GM21528 (cell line): ENCODE measurements around the gene WWOX.

Experiments used
- ATAC-seq: cut with Tn5 transposase; IDR thresholded peaks from one replicate; pipeline ENCODE4 v1.9.1; 2021; ENCODE audit warnings: mild to moderate bottlenecking, moderate library complexity; ENCODE audit not compliant: unreplicated experiment, low FRiP score

Gene WWOX

GRCh38 chr16:78931678-78932077 is 832.2 kb downstream of the WWOX start:
- no peak for ATAC-seq

- ATAC-seq: no peak
Observed at GRCh38 chr16:78932355-78932943, 833.0 kb downstream of the WWOX start.

- ATAC-seq: no peak
Observed at GRCh38 chr16:78936060-78936459, 836.6 kb downstream of the WWOX start.

DNA sequence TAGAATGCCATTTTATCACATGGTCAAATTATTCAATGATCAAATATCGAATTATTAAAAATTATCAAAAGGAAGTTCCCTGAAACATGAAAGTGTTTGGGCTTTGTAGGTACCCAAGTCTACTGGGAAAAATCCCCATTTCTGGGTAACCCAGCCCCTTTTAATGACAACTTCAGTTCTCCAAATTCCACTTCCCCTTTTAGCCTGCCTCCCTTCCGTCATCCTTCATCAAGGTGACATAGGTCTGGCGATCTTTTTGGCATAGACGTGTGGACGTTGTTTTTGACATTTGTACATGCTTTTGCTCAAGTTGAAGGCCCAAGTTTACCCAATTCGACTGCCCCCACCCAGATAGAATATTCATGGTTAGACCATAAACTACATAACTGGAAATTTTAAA is 840.1 kb downstream of the WWOX start:
- ATAC-seq: no peak

GRCh38 chr16:78942625-78943245 is 843.3 kb downstream of the WWOX start:
- ATAC-seq: no peak

DNA sequence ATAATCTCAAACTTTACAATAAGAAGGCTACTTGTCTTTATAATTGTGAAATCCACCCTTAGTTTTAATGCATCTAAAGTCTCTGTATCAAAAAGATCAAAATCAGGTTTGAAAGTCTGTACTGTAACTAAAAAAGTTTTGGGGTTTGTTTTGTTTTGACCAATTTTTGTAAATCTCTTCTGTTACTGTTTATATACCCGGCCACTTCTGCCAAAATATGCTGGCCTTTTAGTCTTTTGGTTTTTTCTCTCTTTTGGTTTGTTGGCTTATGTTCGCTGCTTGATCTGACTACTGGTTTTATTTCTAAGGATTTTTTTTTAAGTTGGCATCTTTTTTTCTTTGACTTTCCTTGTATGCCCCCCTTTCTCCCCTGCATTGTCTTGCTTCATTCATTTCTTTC is 845.9 kb downstream of the WWOX start:
- ATAC-seq: no peak

DNA sequence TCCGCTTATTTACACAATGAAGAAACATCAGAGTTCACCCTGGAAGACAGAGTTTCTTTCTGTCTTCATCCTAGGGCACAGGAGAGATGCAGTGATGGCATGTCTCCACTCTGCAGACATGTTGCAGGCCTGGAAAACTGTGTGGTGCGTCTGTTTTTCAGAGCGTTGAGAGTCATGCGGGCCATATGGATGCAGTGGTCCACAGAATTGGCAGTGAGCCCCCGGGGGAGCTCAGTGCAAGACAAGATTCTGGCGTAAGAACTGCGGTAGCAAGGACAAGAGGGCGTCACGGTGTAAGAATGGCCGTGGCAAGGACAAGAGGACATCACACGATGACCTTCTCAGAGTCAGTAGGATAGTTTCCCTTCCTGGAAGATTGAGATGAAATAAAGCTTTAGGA is 847.1 kb downstream of the WWOX start:
- ATAC-seq: no peak

- ATAC-seq: no peak
Observed at GRCh38 chr16:78950768-78951167, 851.3 kb downstream of the WWOX start.

DNA sequence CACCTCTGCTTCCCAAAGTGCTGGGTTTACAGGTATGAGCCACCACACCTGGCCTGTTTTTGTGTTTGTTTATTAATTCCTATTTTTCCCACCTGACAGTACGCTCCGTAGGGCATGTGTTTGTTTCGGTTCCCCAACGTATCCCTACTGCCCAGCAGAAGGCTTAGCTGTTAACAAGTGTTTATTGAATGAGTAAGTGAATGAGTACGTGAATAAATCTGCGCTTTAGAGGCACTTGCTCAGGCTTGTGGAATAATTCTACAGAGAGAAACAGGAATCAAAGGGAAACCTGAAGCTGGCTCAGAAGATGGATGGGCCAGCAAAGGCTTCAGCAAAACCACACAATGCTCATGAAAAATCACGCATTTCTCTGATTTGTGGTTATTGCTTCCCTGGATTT is 853.2 kb downstream of the WWOX start:
- ATAC-seq: no peak

- no peak for ATAC-seq
Observed at GRCh38 chr16:78953526-78953925, 854.1 kb downstream of the WWOX start.

GRCh38 chr16:78955206-78955605 is 855.8 kb downstream of the WWOX start:
- no peak for ATAC-seq

DNA sequence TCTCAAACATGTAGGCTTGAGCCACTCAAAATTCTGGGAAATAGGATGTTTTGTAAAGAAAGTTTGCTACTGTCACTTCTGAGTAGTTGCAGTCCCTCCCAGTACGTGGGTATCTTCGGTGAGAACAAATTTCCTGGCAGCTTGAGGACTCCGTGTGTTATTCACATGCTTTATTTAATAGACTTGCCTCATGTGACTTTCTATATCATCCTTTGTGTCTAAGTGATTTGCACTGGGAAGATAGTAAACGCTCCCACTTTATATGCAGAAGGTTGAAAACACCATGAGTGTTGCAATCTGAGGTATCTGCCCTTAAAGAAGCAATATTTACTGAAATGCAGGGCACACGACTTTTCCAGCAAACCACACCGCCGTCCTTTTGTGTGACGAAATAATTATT is 857.4 kb downstream of the WWOX start:
- ATAC-seq: no peak

- no peak for ATAC-seq
Observed at GRCh38 chr16:78957317-78958100, 858.1 kb downstream of the WWOX start.

DNA sequence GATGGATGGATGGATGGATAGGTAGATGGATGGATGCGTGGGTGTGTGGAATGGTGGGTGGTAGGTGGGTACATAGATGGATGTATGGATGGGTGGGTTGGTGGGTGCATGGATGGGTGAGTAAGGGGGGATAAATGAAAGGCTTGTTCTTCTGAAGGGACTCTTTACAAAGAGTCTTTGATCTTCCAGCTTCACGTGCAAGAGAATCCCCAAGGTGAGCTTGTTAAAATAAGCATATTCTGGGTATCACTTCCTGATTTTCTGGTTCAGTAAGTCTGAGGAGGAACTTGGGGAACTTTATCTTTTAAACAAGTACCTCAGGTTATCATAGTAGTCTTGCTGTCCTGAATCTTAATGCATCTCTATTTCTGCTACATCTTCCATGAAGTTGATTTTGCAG is 862.0 kb downstream of the WWOX start:
- ATAC-seq: no peak

GRCh38 chr16:78962457-78962929 is 863.0 kb downstream of the WWOX start:
- peak; percentile 83 for ATAC-seq

GRCh38 chr16:78967948-78968347 is 868.5 kb downstream of the WWOX start:
- no peak for ATAC-seq

GRCh38 chr16:78969721-78970120 is 870.3 kb downstream of the WWOX start:
- no peak for ATAC-seq

- no peak for ATAC-seq
Observed at GRCh38 chr16:78970650-78971049, 871.2 kb downstream of the WWOX start.

DNA sequence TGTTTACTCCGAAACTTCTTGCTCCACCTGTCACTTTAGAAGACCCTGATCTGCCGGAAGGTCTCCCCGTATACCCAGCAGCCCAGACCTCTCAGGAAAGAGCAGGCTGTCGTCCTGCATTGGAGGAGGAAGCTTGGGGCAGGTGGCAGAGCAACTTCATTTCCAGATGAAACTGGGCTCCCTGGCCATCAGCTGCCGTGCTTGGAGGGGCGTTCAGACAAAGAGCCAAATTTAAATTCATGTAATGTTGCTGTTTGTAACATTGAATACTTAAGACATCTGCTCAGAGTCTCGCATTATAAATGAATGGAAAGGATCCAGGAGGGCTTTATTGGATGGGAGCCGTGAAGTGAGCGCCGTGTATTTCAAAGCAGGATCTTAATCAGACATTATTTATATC is 872.6 kb downstream of the WWOX start:
- ATAC-seq: no peak

DNA sequence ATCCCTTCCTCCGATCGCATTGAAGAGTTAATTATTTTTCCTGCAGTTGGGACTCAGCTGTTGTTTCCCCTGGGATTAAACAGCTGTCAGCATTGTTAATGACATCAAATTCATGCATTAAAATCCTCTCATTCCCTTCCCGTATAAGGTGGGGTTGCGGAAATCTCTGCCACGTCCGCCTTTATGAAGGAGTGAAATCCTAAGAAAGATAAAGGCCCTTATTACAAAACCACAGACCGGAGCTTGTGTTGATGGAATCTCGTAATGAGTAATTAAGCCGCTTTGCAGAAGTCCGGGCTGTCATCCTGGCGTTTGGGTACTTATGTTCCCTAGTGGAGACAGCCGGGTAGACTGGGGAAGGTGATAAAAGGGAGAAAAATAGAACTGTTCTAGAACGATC is 873.5 kb downstream of the WWOX start:
- ATAC-seq: no peak

GRCh38 chr16:78976212-78976611 is 876.8 kb downstream of the WWOX start:
- ATAC-seq: no peak

DNA sequence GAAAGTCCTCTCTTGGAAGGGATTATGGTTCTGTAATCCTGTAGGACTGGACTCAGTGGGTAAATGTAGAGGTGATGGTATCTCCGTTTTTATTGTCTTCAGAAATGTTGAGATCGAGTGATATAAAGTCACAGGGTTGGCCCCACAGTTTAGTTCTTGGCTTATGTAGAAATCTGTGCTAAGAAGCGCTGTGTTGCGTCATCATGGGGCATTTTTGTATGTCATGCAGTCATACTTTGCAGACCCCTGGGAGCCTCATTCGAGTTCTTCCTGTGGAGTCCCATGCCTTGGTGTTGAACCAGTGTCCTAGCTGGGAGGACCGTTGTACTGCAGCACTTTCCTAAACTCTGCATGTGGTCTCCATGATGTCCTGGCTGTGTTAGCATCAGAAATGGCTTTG is 881.4 kb downstream of the WWOX start:
- ATAC-seq: no peak
